Kidney (tissue), 14 donors: ENCODE measurements around the gene GRIK1. TPM values are rescaled to one million over a fixed set of nuclear protein-coding genes. Genes with fewer than 3 reads are reported as not detected.

Experiments
- DNase-seq, 5 donors: peaks; one replicate each; pipeline ENCODE4 v3.0.0-alpha.2; 2013 to 2020
- FAIRE-seq: peaks from 2 replicates; lab custom pipeline; 2012; peaks lifted over from hg19 to GRCh38; lab: Jason Lieb, UNC
- H3K27ac ChIP-seq, 2 donors: one replicate each; pipeline ENCODE4 v1.7.0; 2013; ENCODE audit warnings: low read depth in 2 of 2, low read length in 2 of 2, inconsistent platforms in 1 of 2
- H3K27me3 ChIP-seq: one replicate; pipeline ENCODE4 v1.7.1; 2013; ENCODE audit warnings: low read length, inconsistent platforms; ENCODE audit not compliant: control insufficient read depth, insufficient read depth
- H3K36me3 ChIP-seq, 3 donors: one replicate each; pipeline versions ENCODE4 v1.7.0 to v1.7.1; 2013; ENCODE audit warnings: low read length in 3 of 3, control low read depth in 1 of 3, inconsistent platforms in 1 of 3; ENCODE audit not compliant: insufficient read depth in 3 of 3, control insufficient read depth in 2 of 3
- H3K4me1 ChIP-seq, 3 donors: one replicate each; pipeline versions ENCODE4 v1.7.0 to v1.7.1; 2013; ENCODE audit warnings: low read length in 3 of 3, inconsistent platforms in 1 of 3, low read depth in 1 of 3; ENCODE audit not compliant: control insufficient read depth in 2 of 3, insufficient read depth in 2 of 3
- H3K4me3 ChIP-seq, 3 donors: one replicate each; pipeline versions ENCODE4 v1.7.0 to v1.8.1; 2013; ENCODE audit warnings: low read length in 3 of 3, control low read depth in 1 of 3, inconsistent platforms in 1 of 3
- H3K9ac ChIP-seq, 3 donors: one replicate each; pipeline versions ENCODE4 v1.7.0 to v1.7.1; 2013; ENCODE audit warnings: low read length in 3 of 3, control low read depth in 1 of 3, inconsistent platforms in 1 of 3
- H3K9me3 ChIP-seq, 3 donors: one replicate each; pipeline versions ENCODE4 v1.7.0 to v1.7.1; 2013; ENCODE audit warnings: low read length in 3 of 3, control low read depth in 1 of 3, inconsistent platforms in 1 of 3; ENCODE audit not compliant: control insufficient read depth in 2 of 3, insufficient read depth in 1 of 3
- CTCF ChIP-seq: IDR thresholded peaks from 3 replicates; pipeline ENCODE4 v1.5.1; 2012; ENCODE audit warnings: mild to moderate bottlenecking, moderate library complexity, borderline replicate concordance; ENCODE audit not compliant: insufficient read depth; ENCODE audit errors: extremely low read depth
- intact Hi-C: fragments of 100-400 bp; cut with DNase I; formaldehyde crosslinking; loops from one replicate; pipeline ENCODE4 v1.11.1; 2022
- polyA plus RNA-seq: library from polyadenylated mRNA; stranded (reverse); fragments of 350-450 nt; fragmentation: Illumina TruSeq; extraction: RNeasy Lipid Tissue Mini Kit (QIAGEN cat#74804); gene quantifications from one replicate; pipeline ENCODE4 v1.2.3, GENCODE V29; 2014; ENCODE audit warnings: low read depth, low replicate concordance; ENCODE audit not compliant: insufficient read depth
- total RNA-seq: library from RNA; stranded (reverse); fragmentation: NEBNext Ultra II Directional; extraction: Animal tissue kit (Norgen Biotek cat#: 25700); gene quantifications from one replicate; pipeline ENCODE4 v1.2.1, GENCODE V29; 2021
- donor health status: control.
- donor health status: control.
- donor health status: control.
- donor health status: control.
- donor health status: control.
- donor health status: DM: yes; HTN: yes; CAD: no.
- donor health status: Normal renal cell carcinoma (clear cell type).

The GRIK1 gene
- total and polyA plus RNA-seq, 2 donors from 2014 or later, result not detected

- TF ChIP-seq CTCF, result no peak
- Histone ChIP-seq H3K27ac (no peak overlapping the region), H3K27me3 (no peaks in the 10 kb centered on the region), H3K9ac (no peak overlapping the region), H3K36me3 (no peaks in the 10 kb centered on the region), H3K9me3 (no peaks in the 10 kb centered on the region), H3K4me1 (no peaks in the 10 kb centered on the region), H3K4me3 (no peak overlapping the region)
- DNase-seq, result no peak
- intact Hi-C loops, result no loop called here
- FAIRE-seq, result no peak
These were observed 277.9 kb downstream of the GRIK1 start for GRCh38 chr21:29661672-29662442.

DNA sequence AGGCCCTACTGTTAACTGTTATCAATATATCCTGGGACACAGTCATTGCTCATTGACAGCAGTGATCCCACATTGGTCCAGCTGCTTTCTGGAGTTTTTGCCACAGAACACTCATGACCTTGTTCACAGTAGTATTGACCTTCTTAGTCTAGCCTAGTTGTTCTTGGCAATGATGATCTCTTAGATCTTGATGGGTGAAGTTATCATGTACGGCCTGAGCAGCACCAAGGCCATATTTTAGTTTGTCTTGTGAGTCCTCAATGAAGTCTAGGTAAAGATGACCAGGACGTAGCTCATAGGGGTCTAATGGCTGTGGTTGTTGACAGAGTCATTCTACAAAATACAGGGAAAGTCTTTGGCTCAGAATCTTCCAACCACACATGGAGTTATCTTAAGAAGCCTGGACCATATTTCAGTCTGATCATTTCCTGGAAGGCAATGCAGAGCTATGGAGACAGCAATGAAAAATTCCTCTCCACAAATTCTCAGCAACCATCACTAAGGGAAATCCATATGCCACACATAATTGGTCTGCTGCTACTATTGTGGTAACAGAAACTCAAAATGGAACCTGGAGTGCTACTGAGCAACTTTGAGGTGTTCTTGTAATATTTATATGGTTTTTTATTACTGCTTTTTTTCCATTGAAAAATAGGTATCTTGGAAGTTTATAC lies 279.6 kb downstream of the GRIK1 start:
- H3K9ac ChIP-seq, result no peak overlapping the region
- FAIRE-seq (no peak), DNase-seq (no peak)
- H3K4me3 ChIP-seq, result no peak overlapping the region
- H3K27ac ChIP-seq, result no peak overlapping the region
- H3K9me3 ChIP-seq, result no peaks in the 10 kb centered on the region
- H3K4me1 ChIP-seq, result no peaks in the 10 kb centered on the region
- H3K36me3 ChIP-seq, result no peaks in the 10 kb centered on the region
- no peaks in the 10 kb centered on the region for H3K27me3 ChIP-seq
- no peak for TF ChIP-seq CTCF
- intact Hi-C loops, result no loop called here

- no peak for FAIRE-seq
These were observed 280.9 kb downstream of the GRIK1 start for GRCh38 chr21:29658934-29659203.

More at GRCh38 chr21:29658934-29659203, 280.9 kb downstream of the GRIK1 start:
- no peak overlapping the region for H3K27ac ChIP-seq
- no peaks in the 10 kb centered on the region for H3K4me1 ChIP-seq
- intact Hi-C loops, result no loop called here
- H3K36me3 ChIP-seq, result no peaks in the 10 kb centered on the region
- H3K27me3 ChIP-seq, result no peaks in the 10 kb centered on the region
- H3K9ac ChIP-seq, result no peak overlapping the region
- H3K4me3 ChIP-seq, result no peak overlapping the region
- no peak for DNase-seq
- no peak for TF ChIP-seq CTCF
- no peaks in the 10 kb centered on the region for H3K9me3 ChIP-seq
